CD4-positive, alpha-beta memory T cell (primary cell): ENCODE results near the gene EIF4G3. TPM values are rescaled to one million over a fixed set of nuclear protein-coding genes. Genes with fewer than 3 reads are reported as not detected.
A peak's percentile ranks its signal among the peaks of the same experiment; 100 is the strongest.
"Not testable (repeated sequence)": the region's sequence is repeated elsewhere in the genome, so short reads cannot be mapped to it uniquely, and the experiment has no call there.

ENCODE experiments used
- CTCF ChIA-PET: fragments of 350-600 bp; sonication (Branson Sonifier 250); formaldehyde crosslinking; loops from one replicate; lab custom pipeline; 2021; ENCODE audit warnings: inconsistent platforms; ENCODE audit not compliant: partially characterized antibody; lab: Charles Lee
- POLR2A ChIA-PET: fragments of 350-600 bp; sonication (Branson Sonifier 250); formaldehyde crosslinking; loops from one replicate; lab custom pipeline; 2021; ENCODE audit not compliant: partially characterized antibody; lab: Charles Lee
- DNase-seq, 5 donors: peaks; one replicate each; pipeline versions ENCODE4 v3.0.0 to v3.0.0-alpha.2; 2020 to 2022; ENCODE audit warnings: mixed read lengths in 1 of 5
- H3K27ac ChIP-seq: one replicate; pipeline ENCODE4 v1.7.0; 2013; ENCODE audit warnings: low read depth, low read length
- H3K27me3 ChIP-seq: 2 replicates; pipeline ENCODE4 v1.7.0; 2013; ENCODE audit warnings: mild to moderate bottlenecking, low read length, moderate library complexity; ENCODE audit not compliant: insufficient read depth
- H3K36me3 ChIP-seq: 2 replicates; pipeline ENCODE4 v1.7.0; 2013; ENCODE audit warnings: mild to moderate bottlenecking, low read length, moderate library complexity; ENCODE audit not compliant: insufficient read depth
- H3K4me1 ChIP-seq: 2 replicates; pipeline ENCODE4 v1.7.0; 2013; ENCODE audit warnings: mild to moderate bottlenecking, low read length, moderate library complexity; ENCODE audit not compliant: insufficient read depth
- H3K4me3 ChIP-seq, 2 donors: one replicate each; pipeline ENCODE4 v1.7.0; 2013; ENCODE audit warnings: low read length in 2 of 2, mild to moderate bottlenecking in 1 of 2
- H3K9me3 ChIP-seq, 2 donors: one replicate each; pipeline ENCODE4 v1.7.0; 2013; ENCODE audit warnings: low read length in 2 of 2, control low read depth in 1 of 2; ENCODE audit not compliant: control insufficient read depth in 1 of 2
- H3K27ac Mint-ChIP-seq, 7 donors: one replicate each; pipeline ENCODE4 v1.8.0; 2020 to 2021; ENCODE audit warnings: mixed read lengths in 7 of 7, mild to moderate bottlenecking in 6 of 7, inconsistent platforms in 3 of 7, moderate library complexity in 3 of 7
- H3K27me3 Mint-ChIP-seq, 2 donors: one replicate each; pipeline ENCODE4 v1.8.0; 2020 to 2021; ENCODE audit warnings: mixed read lengths in 2 of 2
- H3K36me3 Mint-ChIP-seq, 2 donors: one replicate each; pipeline ENCODE4 v1.8.0; 2020 to 2021; ENCODE audit warnings: mixed read lengths in 2 of 2, inconsistent platforms in 1 of 2, mild to moderate bottlenecking in 1 of 2
- H3K4me1 Mint-ChIP-seq, 4 donors: one replicate each; pipeline ENCODE4 v1.8.0; 2020 to 2021; ENCODE audit warnings: mixed read lengths in 4 of 4, mild to moderate bottlenecking in 1 of 4
- H3K4me3 Mint-ChIP-seq, 8 donors: one replicate each; pipeline ENCODE4 v1.8.0; 2020 to 2021; ENCODE audit warnings: mixed read lengths in 8 of 8, mild to moderate bottlenecking in 7 of 8, moderate library complexity in 6 of 8, inconsistent platforms in 3 of 8
- H3K9me3 Mint-ChIP-seq, 8 donors: one replicate each; pipeline ENCODE4 v1.8.0; 2020 to 2021; ENCODE audit warnings: mixed read lengths in 8 of 8, mild to moderate bottlenecking in 5 of 8, inconsistent platforms in 3 of 8, moderate library complexity in 1 of 8
- intact Hi-C: fragments of 100-400 bp; cut with micrococcal nuclease; formaldehyde crosslinking; loops from one replicate; pipeline ENCODE4 v1.15.1; 2023
- polyA plus RNA-seq, 2 donors: library from polyadenylated mRNA; unstranded; fragments of 300-500 nt; fragmentation: Illumina TruSeq; gene quantifications; one replicate each; pipeline ENCODE4 v1.2.3, GENCODE V29; 2021
- total RNA-seq, 2 experiments: library from RNA; stranded (reverse); gene quantifications; one replicate each; pipeline ENCODE4 v1.2.3, GENCODE V29; 2021

The EIF4G3 gene
- total and polyA plus RNA-seq, 4 experiments from 2014 or later, result 1.6 to 18.0 (median 13.1) TPM

GRCh38 chr1:20819818-20820217, 356.9 kb downstream of the EIF4G3 start:
- Mint-ChIP-seq H3K27me3 (no peaks in the 10 kb centered on the region), H3K27ac (peak overlapping the region in 2 of 7 donors; percentile 42 to 87), H3K4me3 (no peak overlapping the region), H3K9me3 (no peaks in the 10 kb centered on the region), H3K36me3 (peaks cover 0 to 12% of the 10 kb centered on the region in 2 donors), H3K4me1 (peaks cover 0 to 2% (median 0%) of the 10 kb centered on the region in 4 donors)
- intact Hi-C loops, result no loop called here
- POLR2A ChIA-PET, result no interaction called here
- CTCF ChIA-PET, result no interaction called here
- Histone ChIP-seq H3K36me3 (no peaks in the 10 kb centered on the region), H3K4me1 (no peaks in the 10 kb centered on the region), H3K9me3 (no peaks in the 10 kb centered on the region), H3K27me3 (no peaks in the 10 kb centered on the region), H3K4me3 (no peak overlapping the region), H3K27ac (no peak overlapping the region)
- no peak for DNase-seq

- H3K27ac ChIP-seq, result no peak overlapping the region
- no peaks in the 10 kb centered on the region for H3K36me3 ChIP-seq
- intact Hi-C loops, result no loop called here
- H3K4me1 ChIP-seq, result no peaks in the 10 kb centered on the region
- CTCF ChIA-PET, result no interaction called here
- H3K9me3 ChIP-seq, result no peaks in the 10 kb centered on the region
- POLR2A ChIA-PET, result no interaction called here
- H3K4me3 Mint-ChIP-seq, result no peak overlapping the region
- H3K4me1 Mint-ChIP-seq, result no peaks in the 10 kb centered on the region
- no peaks in the 10 kb centered on the region for H3K27me3 ChIP-seq
- H3K4me3 ChIP-seq, result no peak overlapping the region
- H3K36me3 Mint-ChIP-seq, result peaks cover 0 to 14% of the 10 kb centered on the region in 2 donors
- H3K27ac Mint-ChIP-seq, result no peak overlapping the region
- no peak for DNase-seq
- no peaks in the 10 kb centered on the region for H3K9me3 Mint-ChIP-seq
- no peaks in the 10 kb centered on the region for H3K27me3 Mint-ChIP-seq
These were observed 362.2 kb downstream of the EIF4G3 start for GRCh38 chr1:20814534-20814871.

- H3K36me3 ChIP-seq, result no peaks in the 10 kb centered on the region
- Mint-ChIP-seq H3K4me3 (no peak overlapping the region), H3K36me3 (peaks cover 5 to 13% of the 10 kb centered on the region in 2 donors), H3K27me3 (no peaks in the 10 kb centered on the region), H3K27ac (no peak overlapping the region), H3K9me3 (no peaks in the 10 kb centered on the region), H3K4me1 (no peaks in the 10 kb centered on the region)
- intact Hi-C loops, result no loop called here
- CTCF ChIA-PET, result no interaction called here
- no peak overlapping the region for H3K27ac ChIP-seq
- H3K4me1 ChIP-seq, result no peaks in the 10 kb centered on the region
- POLR2A ChIA-PET, result no interaction called here
- DNase-seq, result no peak
- H3K4me3 ChIP-seq, result no peak overlapping the region
- no peaks in the 10 kb centered on the region for H3K27me3 ChIP-seq
- H3K9me3 ChIP-seq, result no peaks in the 10 kb centered on the region
These were observed 364.8 kb downstream of the EIF4G3 start for GRCh38 chr1:20811916-20812315.

GRCh38 chr1:20793236-20793635, 383.5 kb downstream of the EIF4G3 start:
- H3K36me3 ChIP-seq, result no peaks in the 10 kb centered on the region
- Mint-ChIP-seq H3K36me3 (peaks cover 0 to under 1% of the 10 kb centered on the region in 2 donors), H3K4me1 (peaks cover under 1 to 2% (median 1%) of the 10 kb centered on the region in 4 donors), H3K27ac (no peak overlapping the region), H3K9me3 (no peaks in the 10 kb centered on the region), H3K4me3 (no peak overlapping the region), H3K27me3 (no peaks in the 10 kb centered on the region)
- H3K27me3 ChIP-seq, result no peaks in the 10 kb centered on the region
- intact Hi-C loops, result no loop called here
- CTCF ChIA-PET, result no interaction called here
- no peak overlapping the region for H3K4me3 ChIP-seq
- POLR2A ChIA-PET, result no interaction called here
- H3K4me1 ChIP-seq, result no peaks in the 10 kb centered on the region
- DNase-seq, result no peak
- H3K9me3 ChIP-seq, result no peaks in the 10 kb centered on the region
- no peak overlapping the region for H3K27ac ChIP-seq

GRCh38 chr1:20792196-20792595, 384.5 kb downstream of the EIF4G3 start:
- H3K36me3 ChIP-seq, result no peaks in the 10 kb centered on the region
- Mint-ChIP-seq H3K27me3 (no peaks in the 10 kb centered on the region), H3K36me3 (peaks cover 0 to 6% of the 10 kb centered on the region in 2 donors), H3K4me3 (no peak overlapping the region), H3K4me1 (peaks cover 7 to 11% (median 9%) of the 10 kb centered on the region in 4 donors), H3K9me3 (no peaks in the 10 kb centered on the region), H3K27ac (no peak overlapping the region)
- CTCF ChIA-PET, result no interaction called here
- H3K27me3 ChIP-seq, result no peaks in the 10 kb centered on the region
- POLR2A ChIA-PET, result no interaction called here
- no peak overlapping the region for H3K27ac ChIP-seq
- H3K9me3 ChIP-seq, result no peaks in the 10 kb centered on the region
- no peak for DNase-seq
- H3K4me3 ChIP-seq, result no peak overlapping the region
- intact Hi-C loops, result no loop called here
- peaks cover 6% of the 10 kb centered on the region for H3K4me1 ChIP-seq

GRCh38 chr1:20790785-20791184, 385.9 kb downstream of the EIF4G3 start:
- ChIA-PET CTCF (no interaction called here), POLR2A (interaction anchor here (0.7 kb wide), 1 partner anchor 231 kb away, joined by 3 read pairs; no protein-coding TSS in a partner anchor)
- Histone ChIP-seq H3K27ac (no peak overlapping the region), H3K36me3 (no peaks in the 10 kb centered on the region), H3K4me1 (peaks cover 6% of the 10 kb centered on the region), H3K27me3 (no peaks in the 10 kb centered on the region), H3K4me3 (no peak overlapping the region), H3K9me3 (no peaks in the 10 kb centered on the region)
- Mint-ChIP-seq H3K4me3 (peak overlapping the region in 1 of 8 donors; percentile 27), H3K4me1 (peaks cover 7 to 17% (median 12%) of the 10 kb centered on the region in 4 donors), H3K27ac (no peak overlapping the region), H3K36me3 (peaks cover 0 to 11% of the 10 kb centered on the region in 2 donors), H3K27me3 (peaks cover 0 to 3% of the 10 kb centered on the region in 2 donors), H3K9me3 (no peaks in the 10 kb centered on the region)
- no peak for DNase-seq
- intact Hi-C loops, result no loop called here

- H3K4me3 ChIP-seq, H3K9me3 Mint-ChIP-seq, H3K27ac ChIP-seq, DNase-seq, H3K27me3 Mint-ChIP-seq, H3K36me3 ChIP-seq, H3K27me3 ChIP-seq, H3K9me3 ChIP-seq: not testable (repeated sequence)
- H3K4me1 ChIP-seq, result peaks cover 16% of the 10 kb centered on the region
- Mint-ChIP-seq H3K36me3 (peaks cover 0 to 16% of the 10 kb centered on the region in 2 donors), H3K4me3 (peak overlapping the region in 1 of 8 donors; percentile 9), H3K4me1 (peaks cover 14 to 29% (median 22%) of the 10 kb centered on the region in 4 donors), H3K27ac (peak overlapping the region in 1 of 7 donors; percentile 98)
- CTCF ChIA-PET, result interaction anchor here (0.7 kb wide), 1 partner anchor 1958 kb away, joined by 3 read pairs; no protein-coding TSS in a partner anchor
- POLR2A ChIA-PET, result interaction anchor here (0.6 kb wide), 1 partner anchor 1662 kb away, joined by 3 read pairs; the partner anchor contains the start of gene ZBTB40
- intact Hi-C loops, result loop anchor here (5.0 kb wide), 3 partner anchors 57 to 503 kb away; partner anchors contain the start of genes ECE1, MUL1 and SH2D5
These were observed 387.1 kb downstream of the EIF4G3 start for GRCh38 chr1:20789598-20789997.
